ENCODE data around the gene TGFBR3.

DNA sequence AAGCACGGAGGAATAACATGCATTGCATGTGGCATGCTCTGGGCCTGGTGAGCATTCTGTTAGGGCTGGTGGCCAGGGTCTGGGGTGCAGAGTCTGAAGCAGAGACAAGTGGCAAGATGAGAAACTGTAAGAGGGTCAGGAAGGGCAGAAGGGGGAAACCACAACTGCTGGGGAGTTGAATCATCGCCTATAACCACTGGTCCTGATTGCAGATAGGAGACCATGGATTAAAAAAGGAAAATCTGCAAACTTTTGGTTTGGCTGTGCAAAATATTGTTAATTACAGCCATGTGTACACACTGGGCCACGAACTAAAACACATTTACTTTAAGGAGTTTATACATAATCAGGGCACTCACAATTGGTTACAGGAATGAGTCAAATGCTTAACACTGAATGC lies 76.6 kb downstream of the TGFBR3 start:
- TF ChIP-seq POLR2A (IDR thresholded peaks at IDR 0.05) (no peak), POLR2AphosphoS5 (IDR thresholded peaks at IDR 0.05) (no peak)
- TF ChIP-seq, protein P1, sequence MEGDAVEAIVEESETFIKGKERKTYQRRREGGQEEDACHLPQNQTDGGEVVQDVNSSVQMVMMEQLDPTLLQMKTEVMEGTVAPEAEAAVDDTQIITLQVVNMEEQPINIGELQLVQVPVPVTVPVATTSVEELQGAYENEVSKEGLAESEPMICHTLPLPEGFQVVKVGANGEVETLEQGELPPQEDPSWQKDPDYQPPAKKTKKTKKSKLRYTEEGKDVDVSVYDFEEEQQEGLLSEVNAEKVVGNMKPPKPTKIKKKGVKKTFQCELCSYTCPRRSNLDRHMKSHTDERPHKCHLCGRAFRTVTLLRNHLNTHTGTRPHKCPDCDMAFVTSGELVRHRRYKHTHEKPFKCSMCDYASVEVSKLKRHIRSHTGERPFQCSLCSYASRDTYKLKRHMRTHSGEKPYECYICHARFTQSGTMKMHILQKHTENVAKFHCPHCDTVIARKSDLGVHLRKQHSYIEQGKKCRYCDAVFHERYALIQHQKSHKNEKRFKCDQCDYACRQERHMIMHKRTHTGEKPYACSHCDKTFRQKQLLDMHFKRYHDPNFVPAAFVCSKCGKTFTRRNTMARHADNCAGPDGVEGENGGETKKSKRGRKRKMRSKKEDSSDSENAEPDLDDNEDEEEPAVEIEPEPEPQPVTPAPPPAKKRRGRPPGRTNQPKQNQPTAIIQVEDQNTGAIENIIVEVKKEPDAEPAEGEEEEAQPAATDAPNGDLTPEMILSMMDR (IDR thresholded peaks at IDR 0.05): no peak

Data from stomach (tissue), 4 donors.